Neutrophil (primary cell): Measurements from ENCODE around the gene GPBP1L1.
"Not testable (repeated sequence)": the region's sequence is repeated elsewhere in the genome, so short reads cannot be mapped to it uniquely, and the experiment has no call there.

Experiments
- H3K27ac ChIP-seq: fragments of 200-600 bp; sonication (generic); 2 replicates; pipeline ENCODE4 v1.5.1; 2016; ENCODE audit warnings: mild to moderate bottlenecking, moderate library complexity
- H3K27me3 ChIP-seq: fragments of 200-600 bp; sonication (generic); 2 replicates; pipeline ENCODE4 v1.6.0; 2016; ENCODE audit warnings: mild to moderate bottlenecking
- H3K36me3 ChIP-seq: fragments of 200-600 bp; sonication (generic); 2 replicates; pipeline ENCODE4 v1.5.1; 2017
- H3K4me1 ChIP-seq, 2 experiments: fragments of 200-600 bp in 1 of 2; sonication (generic) in 1 of 2; 1 replicate in 1 of 2; 2 replicates in 1 of 2; pipeline versions ENCODE4 v1.5.1 to v1.6.1; 2013 to 2016; ENCODE audit warnings: low read depth in 1 of 2, low read length in 1 of 2, mild to moderate bottlenecking in 1 of 2, moderate library complexity in 1 of 2; ENCODE audit not compliant: control insufficient read depth in 1 of 2, insufficient read depth in 1 of 2
- H3K4me3 ChIP-seq, 2 experiments: fragments of 200-600 bp in 1 of 2; sonication (generic) in 1 of 2; 1 replicate in 1 of 2; 2 replicates in 1 of 2; pipeline ENCODE4 v1.5.1; 2013 to 2016; ENCODE audit warnings: low read depth in 1 of 2, low read length in 1 of 2, mild to moderate bottlenecking in 1 of 2, moderate library complexity in 1 of 2
- H3K9me3 ChIP-seq: fragments of 200-600 bp; sonication (generic); 2 replicates; pipeline ENCODE4 v1.5.1; 2016
- TF ChIP-seq, protein P1 (sequence below): fragments of 200-600 bp; sonication (generic); IDR thresholded peaks from 2 replicates; pipeline ENCODE4 v1.5.1; 2016; ENCODE audit warnings: antibody characterized with exemption

The GPBP1L1 gene

DNA sequence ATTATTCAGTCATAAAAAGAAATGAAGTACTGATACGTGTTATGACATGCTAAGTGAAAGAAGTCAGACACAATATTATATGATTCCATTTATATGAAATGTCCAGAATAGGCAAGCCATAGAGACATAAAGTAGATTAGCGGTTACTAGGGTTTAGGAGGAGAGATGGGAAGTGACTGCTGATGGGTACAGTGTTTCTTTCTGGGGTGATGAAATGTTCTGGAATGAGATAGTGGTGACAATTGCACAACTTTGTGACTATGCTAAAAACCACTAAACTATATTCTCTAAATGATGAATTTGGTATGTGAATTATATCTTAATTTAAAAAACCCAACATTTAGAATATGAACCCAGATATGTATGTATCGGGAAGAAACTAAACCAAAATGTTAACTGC, 36.5 kb upstream of the GPBP1L1 start:
- Histone ChIP-seq H3K27ac (no peak overlapping the region), H3K9me3 (no peaks in the 10 kb centered on the region), H3K36me3 (peaks cover 7% of the 10 kb centered on the region), H3K4me1 (peaks cover 10% of the 10 kb centered on the region in 2 experiments), H3K4me3 (no peak overlapping the region), H3K27me3 (no peaks in the 10 kb centered on the region)
- TF ChIP-seq, protein P1, sequence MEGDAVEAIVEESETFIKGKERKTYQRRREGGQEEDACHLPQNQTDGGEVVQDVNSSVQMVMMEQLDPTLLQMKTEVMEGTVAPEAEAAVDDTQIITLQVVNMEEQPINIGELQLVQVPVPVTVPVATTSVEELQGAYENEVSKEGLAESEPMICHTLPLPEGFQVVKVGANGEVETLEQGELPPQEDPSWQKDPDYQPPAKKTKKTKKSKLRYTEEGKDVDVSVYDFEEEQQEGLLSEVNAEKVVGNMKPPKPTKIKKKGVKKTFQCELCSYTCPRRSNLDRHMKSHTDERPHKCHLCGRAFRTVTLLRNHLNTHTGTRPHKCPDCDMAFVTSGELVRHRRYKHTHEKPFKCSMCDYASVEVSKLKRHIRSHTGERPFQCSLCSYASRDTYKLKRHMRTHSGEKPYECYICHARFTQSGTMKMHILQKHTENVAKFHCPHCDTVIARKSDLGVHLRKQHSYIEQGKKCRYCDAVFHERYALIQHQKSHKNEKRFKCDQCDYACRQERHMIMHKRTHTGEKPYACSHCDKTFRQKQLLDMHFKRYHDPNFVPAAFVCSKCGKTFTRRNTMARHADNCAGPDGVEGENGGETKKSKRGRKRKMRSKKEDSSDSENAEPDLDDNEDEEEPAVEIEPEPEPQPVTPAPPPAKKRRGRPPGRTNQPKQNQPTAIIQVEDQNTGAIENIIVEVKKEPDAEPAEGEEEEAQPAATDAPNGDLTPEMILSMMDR: no peak

DNA sequence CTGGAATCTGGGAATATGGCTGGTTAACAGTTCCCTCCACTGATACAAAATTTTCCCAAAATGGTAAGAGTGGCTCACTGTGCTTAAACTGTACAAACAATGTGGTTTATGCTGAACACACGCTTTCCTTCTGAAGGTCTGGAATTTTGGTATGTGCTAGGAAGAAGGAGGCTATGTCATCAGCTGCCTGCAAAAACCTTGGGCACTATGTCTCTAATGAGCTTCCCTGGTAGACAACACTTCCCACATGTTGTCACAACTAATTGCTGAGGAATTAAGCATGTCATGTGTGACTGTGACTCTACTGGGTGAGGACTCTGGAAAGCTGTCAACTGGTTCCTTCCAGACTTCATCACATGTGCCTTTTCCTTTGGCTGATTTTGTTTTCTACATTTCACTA, 34.9 kb upstream of the GPBP1L1 start:
- Histone ChIP-seq H3K4me3 (no peak overlapping the region), H3K9me3 (no peaks in the 10 kb centered on the region), H3K27me3 (no peaks in the 10 kb centered on the region), H3K36me3 (no peaks in the 10 kb centered on the region), H3K27ac (no peak overlapping the region), H3K4me1 (peaks cover 10% of the 10 kb centered on the region in 2 experiments)
- TF ChIP-seq, protein P1: no peak

DNA sequence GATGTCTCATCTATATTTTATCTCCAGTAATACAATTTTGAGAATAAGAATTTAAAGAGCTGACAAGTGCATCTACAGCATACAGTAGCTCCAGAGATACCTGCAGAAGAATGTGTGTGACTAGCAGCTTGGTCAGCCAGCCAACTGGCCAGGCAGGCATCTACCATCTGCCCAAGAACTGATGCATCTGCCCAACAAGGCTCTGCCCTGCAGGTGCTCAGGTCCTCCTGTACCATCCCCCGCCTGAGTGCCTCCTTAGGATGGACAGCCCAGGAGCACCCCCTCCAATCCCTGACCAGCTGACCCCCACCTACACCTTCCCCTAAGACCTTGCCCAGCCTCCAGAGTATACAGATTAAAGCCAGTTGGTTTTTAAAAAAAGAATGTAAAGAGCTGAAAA, 32.0 kb upstream of the GPBP1L1 start:
- Histone ChIP-seq H3K4me1 (peaks cover 8% of the 10 kb centered on the region in 2 experiments), H3K9me3 (no peaks in the 10 kb centered on the region), H3K36me3 (no peaks in the 10 kb centered on the region), H3K27ac (no peak overlapping the region), H3K27me3 (no peaks in the 10 kb centered on the region), H3K4me3 (no peak overlapping the region)
- TF ChIP-seq, protein P1: no peak

DNA sequence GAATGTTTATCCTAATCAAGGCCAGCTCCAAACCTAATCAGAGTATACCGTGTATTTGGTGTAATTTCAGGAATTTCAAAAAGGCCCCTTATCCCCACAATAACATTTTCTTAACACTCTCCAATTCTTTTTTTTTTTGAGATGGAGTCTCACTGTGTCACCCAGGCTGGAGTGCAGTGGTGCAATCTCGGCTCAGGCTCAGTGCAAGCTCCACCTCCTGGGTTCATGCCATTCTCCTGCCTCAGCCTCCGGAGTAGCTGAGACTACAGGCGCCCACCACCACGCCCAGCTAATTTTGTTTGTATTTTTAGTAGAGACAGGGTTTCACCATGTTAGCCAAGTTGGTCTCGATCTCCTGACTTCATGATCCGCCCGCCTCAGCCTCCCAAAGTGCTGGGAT, 31.1 kb upstream of the GPBP1L1 start:
- not testable (repeated sequence) for H3K4me1 ChIP-seq, H3K36me3 ChIP-seq, H3K27me3 ChIP-seq, H3K9me3 ChIP-seq, H3K4me3 ChIP-seq, H3K27ac ChIP-seq

DNA sequence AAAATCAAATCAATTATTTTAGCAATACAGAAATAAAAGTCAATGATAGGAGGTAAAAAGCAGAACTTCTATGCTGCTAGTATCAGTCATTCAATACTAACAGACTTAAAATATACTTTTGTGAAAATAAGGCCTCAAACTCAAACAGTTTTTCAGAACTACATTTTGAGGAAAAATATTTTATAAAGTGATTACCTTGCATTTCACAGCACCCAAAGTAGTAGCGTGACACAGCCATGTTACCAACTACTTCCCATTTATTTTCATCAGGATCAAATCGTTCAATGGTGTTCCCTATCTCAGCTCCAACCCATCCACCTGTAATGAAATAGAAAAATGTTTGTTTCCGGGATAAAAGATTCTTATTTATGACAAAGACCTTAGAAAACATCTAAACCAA, 30.4 kb upstream of the GPBP1L1 start:
- H3K27ac ChIP-seq: no peak overlapping the region
- TF ChIP-seq, protein P1: no peak
- no peaks in the 10 kb centered on the region for H3K27me3 ChIP-seq
- H3K9me3 ChIP-seq: no peaks in the 10 kb centered on the region
- H3K36me3 ChIP-seq: no peaks in the 10 kb centered on the region
- no peaks in the 10 kb centered on the region for H3K4me1 ChIP-seq
- H3K4me3 ChIP-seq: no peak overlapping the region

DNA sequence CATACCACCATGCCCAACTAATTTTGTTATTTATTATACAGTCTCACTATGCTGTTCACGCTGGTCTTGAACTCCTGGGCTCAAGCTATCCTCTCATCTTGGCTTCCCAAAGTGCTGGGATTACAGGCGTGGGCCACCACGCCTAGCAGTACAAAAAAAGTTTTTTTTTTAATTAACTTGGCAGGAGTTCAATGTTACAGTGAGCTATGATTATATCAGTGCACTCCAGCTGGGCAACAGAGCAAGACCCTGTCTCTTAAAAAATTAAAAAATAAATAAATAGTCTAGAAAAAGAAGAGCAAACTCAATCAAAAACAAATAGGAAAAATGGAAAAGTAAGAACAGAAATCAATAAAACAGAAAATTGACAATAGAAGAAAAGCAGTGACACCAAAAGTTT, 27.4 kb upstream of the GPBP1L1 start:
- no peak overlapping the region for H3K27ac ChIP-seq
- TF ChIP-seq, protein P1: no peak

More for the DNA sequence above, 27.4 kb upstream of the GPBP1L1 start:
- H3K4me1 ChIP-seq: no peaks in the 10 kb centered on the region
- no peaks in the 10 kb centered on the region for H3K9me3 ChIP-seq
- H3K27me3 ChIP-seq: no peaks in the 10 kb centered on the region
- H3K36me3 ChIP-seq: no peaks in the 10 kb centered on the region
- H3K4me3 ChIP-seq: no peak overlapping the region
